ENCODE results near the gene FOXN1. TPM values are rescaled to one million over a fixed set of nuclear protein-coding genes. Genes with fewer than 3 reads are reported as not detected.
"Not testable (repeated sequence)": the region's sequence is repeated elsewhere in the genome, so short reads cannot be mapped to it uniquely, and the experiment has no call there.

Gene FOXN1, protein sequence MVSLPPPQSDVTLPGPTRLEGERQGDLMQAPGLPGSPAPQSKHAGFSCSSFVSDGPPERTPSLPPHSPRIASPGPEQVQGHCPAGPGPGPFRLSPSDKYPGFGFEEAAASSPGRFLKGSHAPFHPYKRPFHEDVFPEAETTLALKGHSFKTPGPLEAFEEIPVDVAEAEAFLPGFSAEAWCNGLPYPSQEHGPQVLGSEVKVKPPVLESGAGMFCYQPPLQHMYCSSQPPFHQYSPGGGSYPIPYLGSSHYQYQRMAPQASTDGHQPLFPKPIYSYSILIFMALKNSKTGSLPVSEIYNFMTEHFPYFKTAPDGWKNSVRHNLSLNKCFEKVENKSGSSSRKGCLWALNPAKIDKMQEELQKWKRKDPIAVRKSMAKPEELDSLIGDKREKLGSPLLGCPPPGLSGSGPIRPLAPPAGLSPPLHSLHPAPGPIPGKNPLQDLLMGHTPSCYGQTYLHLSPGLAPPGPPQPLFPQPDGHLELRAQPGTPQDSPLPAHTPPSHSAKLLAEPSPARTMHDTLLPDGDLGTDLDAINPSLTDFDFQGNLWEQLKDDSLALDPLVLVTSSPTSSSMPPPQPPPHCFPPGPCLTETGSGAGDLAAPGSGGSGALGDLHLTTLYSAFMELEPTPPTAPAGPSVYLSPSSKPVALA
- total RNA-seq (2022): not detected in 2 replicates
- percentile 6 among the genes with signal in this experiment for Bru-seq, nascent RNA
- not detected for BruChase-seq, experiment 1, labeled RNA remaining after a 6-hour chase
- not detected for BruChase-seq, experiment 2, labeled RNA remaining after a 2-hour chase
- long read RNA-seq: 0 reads

- Mint-ChIP-seq H3K36me3 (ENCODE audit: insufficient read depth, unreplicated experiment) (no peaks in the 10 kb centered on the region), H3K27me3 (ENCODE audit: insufficient read depth, unreplicated experiment) (peaks cover 26% of the 10 kb centered on the region), H3K27ac (ENCODE audit: low read depth, unreplicated experiment) (no peak within 1 kb of the TSS), H3K4me3 (ENCODE audit: unreplicated experiment) (no peak within 1 kb of the TSS), H3K4me1 (ENCODE audit: insufficient read depth, unreplicated experiment) (peaks cover 19% of the 10 kb centered on the region), H3K9me3 (ENCODE audit: unreplicated experiment) (no peaks in the 10 kb centered on the region)
- no peak for DNase-seq (ENCODE audit: unreplicated experiment)
- no TSS peak for BruUV-seq (replicated peaks)
- intact Hi-C loops (cut with micrococcal nuclease): no loop called here
- ChIA-PET CTCF (interaction anchor here (0.6 to 2.0 kb wide), 7 partner anchors 9 to 208 kb away, joined by 3 to 9 read pairs (median 4); no protein-coding TSS in a partner anchor), POLR2A (interaction anchor here (0.6 to 1.3 kb wide), 2 partner anchors 27 to 224 kb away, joined by 3 to 4 read pairs; no protein-coding TSS in a partner anchor)
- TF ChIP-seq, protein P1, sequence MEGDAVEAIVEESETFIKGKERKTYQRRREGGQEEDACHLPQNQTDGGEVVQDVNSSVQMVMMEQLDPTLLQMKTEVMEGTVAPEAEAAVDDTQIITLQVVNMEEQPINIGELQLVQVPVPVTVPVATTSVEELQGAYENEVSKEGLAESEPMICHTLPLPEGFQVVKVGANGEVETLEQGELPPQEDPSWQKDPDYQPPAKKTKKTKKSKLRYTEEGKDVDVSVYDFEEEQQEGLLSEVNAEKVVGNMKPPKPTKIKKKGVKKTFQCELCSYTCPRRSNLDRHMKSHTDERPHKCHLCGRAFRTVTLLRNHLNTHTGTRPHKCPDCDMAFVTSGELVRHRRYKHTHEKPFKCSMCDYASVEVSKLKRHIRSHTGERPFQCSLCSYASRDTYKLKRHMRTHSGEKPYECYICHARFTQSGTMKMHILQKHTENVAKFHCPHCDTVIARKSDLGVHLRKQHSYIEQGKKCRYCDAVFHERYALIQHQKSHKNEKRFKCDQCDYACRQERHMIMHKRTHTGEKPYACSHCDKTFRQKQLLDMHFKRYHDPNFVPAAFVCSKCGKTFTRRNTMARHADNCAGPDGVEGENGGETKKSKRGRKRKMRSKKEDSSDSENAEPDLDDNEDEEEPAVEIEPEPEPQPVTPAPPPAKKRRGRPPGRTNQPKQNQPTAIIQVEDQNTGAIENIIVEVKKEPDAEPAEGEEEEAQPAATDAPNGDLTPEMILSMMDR (IDR thresholded peaks at IDR 0.05; ENCODE audit: unreplicated experiment): no peak
Measured at GRCh38 chr17:28505986-28506665, at the start of gene FOXN1. TSS of gene FOXN1 (plus strand) at chr17:28506348. CDS start at chr17:28523970, 17,622 bp downstream.

DNA sequence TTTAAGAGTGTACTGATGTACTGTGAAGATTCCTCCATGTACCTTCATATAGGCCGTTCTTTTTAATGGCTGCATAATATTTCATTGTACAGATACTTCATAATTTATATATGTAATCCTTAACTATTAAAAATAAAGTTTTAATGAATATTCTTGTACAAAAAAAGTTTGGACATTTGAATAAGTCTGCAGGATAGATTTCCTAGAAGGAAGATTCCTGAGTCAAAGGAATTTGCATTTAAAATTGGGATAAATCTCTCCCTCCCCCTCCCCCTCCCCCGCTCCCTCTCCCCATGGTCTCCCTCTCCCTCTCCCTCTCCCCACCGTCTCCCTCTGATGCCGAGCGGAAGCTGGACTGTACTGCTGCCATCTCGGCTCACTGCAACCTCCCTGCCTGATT is 48.3 kb upstream of the FOXN1 start:
- Mint-ChIP-seq H3K9me3 (ENCODE audit: unreplicated experiment) (no peaks in the 10 kb centered on the region), H3K27ac (ENCODE audit: low read depth, unreplicated experiment) (no peak overlapping the region), H3K4me3 (ENCODE audit: unreplicated experiment) (no peak overlapping the region), H3K4me1 (ENCODE audit: insufficient read depth, unreplicated experiment) (no peaks in the 10 kb centered on the region), H3K36me3 (ENCODE audit: insufficient read depth, unreplicated experiment) (no peaks in the 10 kb centered on the region), H3K27me3 (ENCODE audit: insufficient read depth, unreplicated experiment) (no peaks in the 10 kb centered on the region)
- no peak for DNase-seq (ENCODE audit: unreplicated experiment)
- TF ChIP-seq, protein P1 (IDR thresholded peaks at IDR 0.05; ENCODE audit: unreplicated experiment): no peak
- no TSS peak for BruUV-seq (replicated peaks)
- POLR2A ChIA-PET: no interaction called here
- intact Hi-C loops (cut with micrococcal nuclease): no loop called here
- CTCF ChIA-PET: no interaction called here

DNA sequence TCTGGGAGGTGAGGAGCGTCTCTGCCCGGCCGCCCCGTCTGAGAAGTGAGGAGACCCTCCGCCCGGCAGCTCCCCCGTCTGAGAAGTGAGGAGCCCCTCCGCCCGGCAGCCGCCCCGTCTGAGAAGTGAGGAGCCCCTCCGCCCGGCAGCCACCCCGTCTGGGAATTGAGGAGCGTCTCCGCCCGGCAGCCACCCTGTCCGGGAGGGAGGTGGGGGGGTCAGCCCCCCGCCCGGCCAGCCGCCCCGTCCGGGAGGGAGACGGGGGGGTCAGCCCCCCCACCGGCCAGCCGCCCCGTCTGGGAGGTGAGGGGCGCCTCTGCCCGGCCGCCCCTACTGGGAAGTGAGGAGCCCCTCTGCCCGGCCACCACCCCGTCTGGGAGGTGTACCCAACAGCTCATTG is 47.3 kb upstream of the FOXN1 start:
- not testable (repeated sequence) for H3K4me3 Mint-ChIP-seq (ENCODE audit: unreplicated experiment)

DNA sequence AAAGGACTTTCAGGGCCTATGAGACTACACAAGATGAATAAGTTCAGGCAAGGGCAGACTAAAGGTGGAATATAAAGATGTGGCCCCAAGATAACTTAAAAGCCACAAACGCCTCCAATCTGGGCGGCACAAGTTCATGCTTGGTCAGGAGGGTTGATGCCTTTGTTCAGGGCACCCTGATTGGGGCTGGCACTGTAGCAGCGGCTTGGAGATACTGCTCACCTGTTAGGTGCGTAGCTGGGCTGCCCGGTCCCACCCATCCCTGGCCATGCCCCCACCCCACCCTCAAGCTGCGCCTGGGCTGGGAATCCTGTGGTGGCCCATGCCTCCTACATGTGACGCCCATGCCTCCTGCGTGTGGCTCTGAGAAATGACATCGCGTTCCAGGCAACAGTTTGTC is 45.2 kb upstream of the FOXN1 start:
- H3K36me3 Mint-ChIP-seq (ENCODE audit: insufficient read depth, unreplicated experiment): no peaks in the 10 kb centered on the region
- peaks cover 6% of the 10 kb centered on the region for H3K27me3 Mint-ChIP-seq (ENCODE audit: insufficient read depth, unreplicated experiment)
- TF ChIP-seq, protein P1 (IDR thresholded peaks at IDR 0.05; ENCODE audit: unreplicated experiment): no peak
- intact Hi-C loops (cut with micrococcal nuclease): no loop called here
- POLR2A ChIA-PET: no interaction called here
- no peak for DNase-seq (ENCODE audit: unreplicated experiment)
- no peak overlapping the region for H3K27ac Mint-ChIP-seq (ENCODE audit: low read depth, unreplicated experiment)
- H3K9me3 Mint-ChIP-seq (ENCODE audit: unreplicated experiment): no peaks in the 10 kb centered on the region
- no peaks in the 10 kb centered on the region for H3K4me1 Mint-ChIP-seq (ENCODE audit: insufficient read depth, unreplicated experiment)
- BruUV-seq (replicated peaks): no TSS peak
- CTCF ChIA-PET: interaction anchor here (0.7 kb wide), 1 partner anchor 31 kb away, joined by 4 read pairs; no protein-coding TSS in a partner anchor
- H3K4me3 Mint-ChIP-seq (ENCODE audit: unreplicated experiment): no peak overlapping the region

More for the DNA sequence above, 47.3 kb upstream of the FOXN1 start:
- CTCF ChIA-PET; H3K4me1 Mint-ChIP-seq (ENCODE audit: insufficient read depth, unreplicated experiment); DNase-seq (ENCODE audit: unreplicated experiment); H3K27me3 Mint-ChIP-seq (ENCODE audit: insufficient read depth, unreplicated experiment); POLR2A ChIA-PET; H3K36me3 Mint-ChIP-seq (ENCODE audit: insufficient read depth, unreplicated experiment); BruUV-seq (replicated peaks); intact Hi-C loops (cut with micrococcal nuclease); H3K9me3 Mint-ChIP-seq (ENCODE audit: unreplicated experiment); H3K27ac Mint-ChIP-seq (ENCODE audit: low read depth, unreplicated experiment): not testable (repeated sequence)
